ENCODE measurements around the gene PRPF19. TPM values are rescaled to one million over a fixed set of nuclear protein-coding genes. Genes with fewer than 3 reads are reported as not detected.
A peak's percentile ranks its signal among the peaks of the same experiment; 100 is the strongest.

Gene PRPF19
- total RNA-seq, 5 donors from 2014 or later (not counting 1 experiment from before 2014, with no cell fraction given) = 81.7 to 106 (median 96.9) TPM

GRCh38 chr11:60927061-60927592 lies 20.7 kb upstream of the PRPF19 start:
- Histone ChIP-seq H3K4me3 (ENCODE audit: control insufficient read depth in 1 of 2, extremely low read depth in 1 of 2, low read length in 1 of 2) (no peak overlapping the region), H3K27me3 (replicated peaks in 1 of 2; ENCODE audit: control insufficient read depth in 2 of 2, extremely low read depth in 1 of 2, insufficient read depth in 2 of 2, low read length in 1 of 2) (peaks cover 0 to 62% of the 10 kb centered on the region in 2 experiments), H3K4me1 (ENCODE audit: control insufficient read depth in 1 of 2, extremely low read depth in 1 of 2, insufficient read depth in 2 of 2, low read length in 2 of 2) (peaks cover 0 to 23% of the 10 kb centered on the region in 2 experiments), H3K36me3 (ENCODE audit: control insufficient read depth in 2 of 2, extremely low read depth in 1 of 2, insufficient read depth in 1 of 2, low read length in 1 of 2) (peaks cover 5 to 9% of the 10 kb centered on the region in 2 donors), H3K9me3 (no peaks in the 10 kb centered on the region), H3K27ac (ENCODE audit: low read length) (no peak overlapping the region)
- H3K27ac Mint-ChIP-seq = no peak overlapping the region
- 100% methylated on average over 1 of the region's 8 CpGs for WGBS (ENCODE audit: insufficient coverage)
- ChIA-PET POLR2A (no interaction called here), CTCF (interaction anchor here in 1 of 2 donors (0.8 kb wide), 1 partner anchor 13 kb away, joined by 4 read pairs; the partner anchor contains the start of gene TMEM109)
- H3K9me3 Mint-ChIP-seq = no peaks in the 10 kb centered on the region
- H3K4me3 Mint-ChIP-seq = no peak overlapping the region
- DNase-seq = no peak
- ATAC-seq (replicated peaks in 1 of 4) = no peak
- peaks cover 16 to 43% of the 10 kb centered on the region in 2 donors for H3K27me3 Mint-ChIP-seq
- H3K36me3 Mint-ChIP-seq = peaks cover 15% of the 10 kb centered on the region
- H3K4me1 Mint-ChIP-seq = peaks cover 12 to 22% (median 14%) of the 10 kb centered on the region in 3 donors

DNA sequence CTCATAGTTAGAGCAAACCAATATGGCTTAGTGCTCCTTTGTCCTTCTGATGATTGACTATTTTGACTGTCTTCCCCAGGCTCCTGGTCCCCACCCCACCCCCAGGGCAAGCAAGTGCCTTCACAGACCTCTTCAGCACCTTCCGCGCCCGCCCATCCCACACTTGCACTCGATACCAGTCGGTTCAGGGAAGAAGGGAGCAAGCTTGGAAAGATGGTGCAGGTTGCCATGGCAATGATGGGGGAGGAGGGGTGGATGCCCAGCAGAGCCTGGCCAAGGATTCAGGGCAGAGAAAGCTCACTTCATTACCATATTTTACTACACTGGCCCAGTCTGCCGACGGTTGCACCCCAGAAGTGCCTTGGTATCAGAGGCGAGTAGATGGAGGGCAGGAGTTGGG lies 20.1 kb upstream of the PRPF19 start:
- CTCF ChIA-PET = interaction anchor here in 1 of 2 donors (0.8 kb wide), 1 partner anchor 13 kb away, joined by 4 read pairs; the partner anchor contains the start of gene TMEM109

GRCh38 chr11:60925868-60926267 lies 19.5 kb upstream of the PRPF19 start:
- Histone ChIP-seq H3K4me3 (ENCODE audit: control insufficient read depth in 1 of 2, extremely low read depth in 1 of 2, low read length in 1 of 2) (no peak overlapping the region), H3K27ac (ENCODE audit: low read length) (no peak overlapping the region), H3K9me3 (no peaks in the 10 kb centered on the region), H3K27me3 (replicated peaks in 1 of 2; ENCODE audit: control insufficient read depth in 2 of 2, extremely low read depth in 1 of 2, insufficient read depth in 2 of 2, low read length in 1 of 2) (peaks cover 0 to 68% of the 10 kb centered on the region in 2 experiments), H3K36me3 (ENCODE audit: control insufficient read depth in 2 of 2, extremely low read depth in 1 of 2, insufficient read depth in 1 of 2, low read length in 1 of 2) (peaks cover 7 to 22% of the 10 kb centered on the region in 2 donors), H3K4me1 (ENCODE audit: control insufficient read depth in 1 of 2, extremely low read depth in 1 of 2, insufficient read depth in 2 of 2, low read length in 2 of 2) (peaks cover 0 to 23% of the 10 kb centered on the region in 2 experiments)
- H3K4me1 Mint-ChIP-seq = peaks cover 12 to 22% (median 14%) of the 10 kb centered on the region in 3 donors
- peak in 1 of 4 experiments; percentile 36 for ATAC-seq (replicated peaks in 1 of 4)
- no peak for DNase-seq
- peak overlapping the region in 1 of 3 donors; percentile 69 for H3K4me3 Mint-ChIP-seq
- no peaks in the 10 kb centered on the region for H3K9me3 Mint-ChIP-seq
- CTCF ChIA-PET = no interaction called here
- H3K27ac Mint-ChIP-seq = no peak overlapping the region
- POLR2A ChIA-PET = no interaction called here
- peaks cover 27% of the 10 kb centered on the region for H3K36me3 Mint-ChIP-seq
- peaks cover 16 to 43% of the 10 kb centered on the region in 2 donors for H3K27me3 Mint-ChIP-seq
- WGBS (ENCODE audit: insufficient coverage) = 60% methylated on average over 1 of the region's 6 CpGs

More for the DNA sequence above, 20.1 kb upstream of the PRPF19 start:
- Histone ChIP-seq H3K9me3 (no peaks in the 10 kb centered on the region), H3K36me3 (ENCODE audit: control insufficient read depth in 2 of 2, extremely low read depth in 1 of 2, insufficient read depth in 1 of 2, low read length in 1 of 2) (peaks cover 6 to 15% of the 10 kb centered on the region in 2 donors), H3K4me1 (ENCODE audit: control insufficient read depth in 1 of 2, extremely low read depth in 1 of 2, insufficient read depth in 2 of 2, low read length in 2 of 2) (peaks cover 0 to 23% of the 10 kb centered on the region in 2 experiments), H3K27ac (ENCODE audit: low read length) (no peak overlapping the region), H3K27me3 (replicated peaks in 1 of 2; ENCODE audit: control insufficient read depth in 2 of 2, extremely low read depth in 1 of 2, insufficient read depth in 2 of 2, low read length in 1 of 2) (peaks cover 0 to 62% of the 10 kb centered on the region in 2 experiments), H3K4me3 (ENCODE audit: control insufficient read depth in 1 of 2, extremely low read depth in 1 of 2, low read length in 1 of 2) (no peak overlapping the region)
- Mint-ChIP-seq H3K4me1 (peaks cover 12 to 22% (median 14%) of the 10 kb centered on the region in 3 donors), H3K36me3 (peaks cover 21% of the 10 kb centered on the region), H3K27ac (no peak overlapping the region), H3K27me3 (peaks cover 16 to 43% of the 10 kb centered on the region in 2 donors), H3K9me3 (no peaks in the 10 kb centered on the region), H3K4me3 (no peak overlapping the region)
- POLR2A ChIA-PET = no interaction called here
- DNase-seq (no peak), ATAC-seq (replicated peaks in 1 of 4) (no peak)
- WGBS (ENCODE audit: insufficient coverage) = 100% methylated on average over 1 of the region's 8 CpGs

DNA sequence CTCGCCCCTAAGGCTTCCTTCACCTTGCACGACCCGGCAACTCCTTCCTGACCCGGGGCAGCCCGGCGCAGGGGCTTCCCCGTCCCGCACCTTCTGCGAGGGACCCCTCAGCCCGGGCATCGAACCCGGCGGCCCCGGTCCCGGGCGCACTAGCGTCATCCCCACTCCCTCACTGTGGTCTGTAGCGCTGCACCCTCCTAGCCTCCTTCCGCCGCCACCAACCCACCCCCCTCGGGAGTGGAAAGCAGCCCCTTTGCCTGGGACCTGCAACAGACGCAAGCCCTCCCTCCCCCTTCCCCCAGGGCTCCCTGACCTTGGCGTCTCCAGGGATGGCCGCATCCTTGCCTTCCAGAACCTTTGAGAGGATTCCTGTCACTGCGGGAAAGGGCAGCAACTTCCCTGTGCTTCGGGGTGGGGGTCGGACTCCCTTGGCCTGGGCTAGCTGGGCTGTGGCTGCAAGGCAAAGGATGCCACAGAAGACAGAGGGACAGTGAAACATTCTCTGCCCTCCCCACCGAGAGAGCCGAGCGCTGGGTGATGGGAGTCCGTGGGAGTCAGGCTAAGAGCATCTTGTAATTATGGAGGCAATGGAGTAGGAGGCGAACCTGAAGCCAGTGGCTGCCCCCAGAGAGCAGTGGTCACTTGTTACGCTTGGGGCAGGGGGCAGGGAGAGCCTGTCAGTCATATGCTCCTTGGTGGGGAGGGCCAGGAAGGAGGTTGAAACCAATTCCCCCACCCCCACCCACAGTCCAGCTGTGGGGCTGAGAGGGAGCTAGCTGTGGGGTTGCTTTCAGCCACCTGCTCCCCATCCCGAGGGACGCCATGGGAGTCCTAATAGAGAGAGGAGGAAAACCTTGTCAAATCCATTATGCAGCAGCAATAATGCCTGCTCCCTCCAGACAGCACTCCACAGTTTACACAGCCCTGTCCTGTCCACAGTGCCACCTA lies 18.8 kb upstream of the PRPF19 start:
- peak; percentile 39 to 58 (median 50) for ATAC-seq (replicated peaks in 1 of 4)
- DNase-seq = peak in 2 of 35 experiments; percentile 13 to 20
- no peaks in the 10 kb centered on the region for H3K9me3 ChIP-seq
- peaks cover 0 to 23% of the 10 kb centered on the region in 2 experiments for H3K4me1 ChIP-seq (ENCODE audit: control insufficient read depth in 1 of 2, extremely low read depth in 1 of 2, insufficient read depth in 2 of 2, low read length in 2 of 2)
- peaks cover 11 to 29% of the 10 kb centered on the region in 2 donors for H3K36me3 ChIP-seq (ENCODE audit: control insufficient read depth in 2 of 2, extremely low read depth in 1 of 2, insufficient read depth in 1 of 2, low read length in 1 of 2)
- peaks cover 12 to 22% (median 14%) of the 10 kb centered on the region in 3 donors for H3K4me1 Mint-ChIP-seq
- H3K27me3 Mint-ChIP-seq = peaks cover 16 to 43% of the 10 kb centered on the region in 2 donors
- H3K27ac Mint-ChIP-seq = no peak overlapping the region
- CTCF ChIA-PET = no interaction called here
- H3K27ac ChIP-seq (ENCODE audit: low read length) = no peak overlapping the region
- 3% methylated on average over 25 of the region's 35 CpGs for WGBS (ENCODE audit: insufficient coverage)
- POLR2A ChIA-PET = no interaction called here
- no peaks in the 10 kb centered on the region for H3K9me3 Mint-ChIP-seq
- H3K27me3 ChIP-seq (replicated peaks in 1 of 2; ENCODE audit: control insufficient read depth in 2 of 2, extremely low read depth in 1 of 2, insufficient read depth in 2 of 2, low read length in 1 of 2) = peaks cover 0 to 64% of the 10 kb centered on the region in 2 experiments
- peak overlapping the region; percentile 44 to 54 for H3K4me3 ChIP-seq (ENCODE audit: control insufficient read depth in 1 of 2, extremely low read depth in 1 of 2, low read length in 1 of 2)
- H3K4me3 Mint-ChIP-seq = peak overlapping the region; percentile 63 to 69 (median 64)
- peaks cover 34% of the 10 kb centered on the region for H3K36me3 Mint-ChIP-seq

GRCh38 chr11:60924110-60924905 lies 17.9 kb upstream of the PRPF19 start, which contains the start of gene TMEM132A:
TSS of gene TMEM132A (plus strand) at chr11:60924460. CDS start at chr11:60924634, 174 bp downstream.
- ChIA-PET CTCF (interaction anchor here in 1 of 2 donors (1.9 kb wide), 1 partner anchor 10 kb away, joined by 11 read pairs; the partner anchor contains the start of gene TMEM109), POLR2A (no interaction called here)
- peaks cover 11 to 37% of the 10 kb centered on the region in 2 donors for H3K36me3 ChIP-seq (ENCODE audit: control insufficient read depth in 2 of 2, extremely low read depth in 1 of 2, insufficient read depth in 1 of 2, low read length in 1 of 2)
- DNase-seq = peak in 1 of 35 experiments; percentile 33
- no peaks in the 10 kb centered on the region for H3K9me3 ChIP-seq
- ATAC-seq (replicated peaks in 1 of 4) = peak; percentile 41 to 58 (median 48)
- H3K4me3 Mint-ChIP-seq = peak within 1 kb of the TSS; percentile 63 to 69 (median 64)
- peaks cover 11 to 35% of the 10 kb centered on the region in 2 donors for H3K27me3 Mint-ChIP-seq
- H3K27me3 ChIP-seq (replicated peaks in 1 of 2; ENCODE audit: control insufficient read depth in 2 of 2, extremely low read depth in 1 of 2, insufficient read depth in 2 of 2, low read length in 1 of 2) = peaks cover 0 to 64% of the 10 kb centered on the region in 2 experiments
- peak within 1 kb of the TSS; percentile 44 to 54 for H3K4me3 ChIP-seq (ENCODE audit: control insufficient read depth in 1 of 2, extremely low read depth in 1 of 2, low read length in 1 of 2)
- H3K36me3 Mint-ChIP-seq = peaks cover 42% of the 10 kb centered on the region
- H3K4me1 Mint-ChIP-seq = peaks cover 12 to 22% (median 18%) of the 10 kb centered on the region in 3 donors
- peaks cover 0 to 26% of the 10 kb centered on the region in 2 experiments for H3K4me1 ChIP-seq (ENCODE audit: control insufficient read depth in 1 of 2, extremely low read depth in 1 of 2, insufficient read depth in 2 of 2, low read length in 2 of 2)
- H3K27ac Mint-ChIP-seq = no peak within 1 kb of the TSS
- no peaks in the 10 kb centered on the region for H3K9me3 Mint-ChIP-seq
- 2% methylated on average over 62 of the region's 69 CpGs for WGBS (ENCODE audit: insufficient coverage)
- no peak within 1 kb of the TSS for H3K27ac ChIP-seq (ENCODE audit: low read length)

All from T-cell (primary cell).